GM19193 (cell line): Measurements from ENCODE around the gene PILRA.
A peak's percentile ranks its signal among the peaks of the same experiment; 100 is the strongest.

Experiments used
- POLR2A ChIP-seq: IDR thresholded peaks from 4 replicates; pipeline ENCODE4 v1.6.1; 2011; ENCODE audit not compliant: insufficient read depth, insufficient read length; ENCODE audit errors: extremely low read depth

PILRA gene

DNA sequence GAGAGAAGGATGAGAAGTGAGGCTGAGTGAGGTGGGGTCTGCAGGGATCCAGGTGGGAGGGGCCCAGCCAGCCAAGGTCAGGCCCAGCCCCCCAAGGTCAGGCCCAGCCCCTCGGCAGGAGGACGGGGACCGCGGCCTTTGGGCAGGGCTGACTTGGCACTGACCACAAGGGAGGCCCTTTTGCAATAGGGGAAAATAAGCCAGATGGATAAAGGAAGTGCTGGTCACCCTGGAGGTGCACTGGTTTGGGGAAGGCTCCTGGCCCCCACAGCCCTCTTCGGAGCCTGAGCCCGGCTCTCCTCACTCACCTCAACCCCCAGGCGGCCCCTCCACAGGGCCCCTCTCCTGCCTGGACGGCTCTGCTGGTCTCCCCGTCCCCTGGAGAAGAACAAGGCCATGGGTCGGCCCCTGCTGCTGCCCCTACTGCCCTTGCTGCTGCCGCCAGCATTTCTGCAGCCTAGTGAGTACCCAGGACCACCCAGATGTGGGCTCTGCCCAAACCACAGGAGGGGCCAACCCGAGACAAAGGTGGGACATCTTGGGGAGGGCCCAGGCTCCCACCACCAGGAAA lies at the start of gene PILRA:
Gene PILRA (plus strand): TSS at position 227 of the 571 bp plus-strand sequence. CDS start 170 bp downstream, at position 397.
- no peak for TF ChIP-seq POLR2A

DNA sequence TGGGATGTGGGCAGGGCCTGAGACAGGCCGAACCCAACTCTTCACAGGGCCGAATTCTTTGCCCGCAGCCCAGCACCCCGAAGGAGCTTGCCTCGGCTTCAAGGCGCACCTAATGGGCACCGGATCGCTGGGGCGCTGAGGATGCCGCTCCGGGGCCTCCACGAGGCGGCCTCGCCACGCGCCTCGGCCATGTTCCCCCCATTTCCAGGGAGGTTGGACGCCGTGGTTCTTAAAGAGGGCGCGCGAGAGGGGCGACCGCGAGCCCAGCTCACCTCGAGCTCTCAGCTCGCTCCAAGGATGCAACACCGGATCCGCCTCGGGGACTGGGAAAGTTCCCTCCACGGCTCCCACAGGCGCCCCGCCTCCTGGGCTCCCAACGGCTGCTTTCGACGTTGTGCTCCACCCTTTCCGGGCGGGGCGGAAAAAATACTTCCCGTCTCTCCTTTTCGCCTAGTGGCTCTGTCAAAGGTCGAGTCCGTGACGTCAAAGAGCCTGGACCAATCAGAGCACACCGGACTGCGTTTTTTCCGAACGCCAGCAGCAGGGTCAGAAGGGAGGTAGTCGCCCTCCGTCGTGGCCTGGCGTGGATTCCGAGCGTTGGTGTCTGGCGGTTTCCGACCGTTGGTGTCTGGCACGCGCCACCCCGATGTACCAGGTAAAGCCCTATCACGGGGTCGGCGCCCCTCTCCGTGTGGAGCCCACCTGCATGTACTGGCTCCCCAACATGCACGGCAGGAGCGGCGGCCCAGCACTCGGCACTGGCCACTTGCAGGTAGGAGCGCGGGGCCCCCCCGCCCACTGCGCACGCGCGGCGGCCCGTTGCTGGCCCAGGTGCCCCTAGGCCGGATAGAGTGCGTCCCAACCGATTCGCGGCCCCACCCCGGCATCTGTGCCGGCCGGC lies 37.5 kb upstream of the PILRA start:
- peak; percentile 91 for TF ChIP-seq POLR2A

DNA sequence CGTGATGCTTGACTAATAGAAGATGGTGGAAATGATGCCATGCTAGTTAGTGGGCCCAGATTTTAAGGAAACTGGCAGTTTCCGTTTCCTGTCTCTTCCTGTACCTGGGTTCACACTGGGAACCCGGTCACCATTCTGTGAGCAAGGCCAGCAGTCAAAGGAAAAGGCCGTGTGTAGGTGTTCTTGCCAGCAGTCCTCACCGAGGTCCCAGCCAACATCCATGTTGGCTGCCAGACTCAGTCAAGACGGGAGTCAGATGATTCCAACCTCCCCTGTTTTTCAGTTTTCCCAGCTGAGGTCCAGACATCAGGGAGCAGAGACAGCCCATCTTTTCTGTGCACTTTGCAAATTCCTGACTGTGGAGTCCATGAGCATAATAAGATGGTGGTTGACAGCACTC lies 30.5 kb upstream of the PILRA start:
- no peak for TF ChIP-seq POLR2A

DNA sequence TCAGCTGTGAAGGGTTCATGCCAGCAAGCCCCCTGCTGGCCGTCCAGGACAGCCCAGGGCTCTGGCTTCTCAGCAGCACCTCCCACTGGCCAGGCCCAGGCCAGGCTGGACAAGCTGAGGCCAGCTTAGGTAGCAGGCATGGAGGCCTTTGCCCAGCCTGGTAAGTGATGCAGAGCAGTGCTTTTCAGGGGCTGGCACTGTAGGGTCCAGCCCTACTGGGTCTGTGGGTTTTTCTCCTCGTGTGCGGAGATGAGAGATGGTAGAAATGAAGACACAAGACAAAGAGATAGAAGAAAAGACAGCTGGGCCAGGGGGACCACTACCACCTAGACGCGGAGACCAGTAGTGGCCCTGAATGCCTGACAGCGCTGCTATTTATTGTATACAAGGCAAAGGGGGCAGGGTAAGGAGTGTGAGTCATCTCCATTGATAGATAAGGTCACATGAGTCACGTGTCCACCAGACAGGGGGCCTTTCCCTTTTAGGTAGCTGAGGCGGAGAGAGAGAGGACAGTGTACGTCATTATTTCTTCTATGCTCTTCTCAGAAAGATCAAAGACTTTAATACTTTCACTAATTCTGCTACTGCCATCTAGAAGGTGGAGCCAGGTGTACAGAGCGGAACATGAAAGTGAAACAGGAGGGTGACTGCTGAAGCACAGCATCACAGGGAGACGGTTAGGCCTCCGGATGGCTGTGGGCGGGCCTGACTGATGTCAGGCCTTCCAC lies 28.6 kb upstream of the PILRA start:
- peak; percentile 29 for TF ChIP-seq POLR2A

- TF ChIP-seq POLR2A, result no peak
Observed at GRCh38 chr7:100346921-100347320, 26.4 kb upstream of the PILRA start.

GRCh38 chr7:100348805-100349204 lies 24.5 kb upstream of the PILRA start:
- TF ChIP-seq POLR2A, result no peak

DNA sequence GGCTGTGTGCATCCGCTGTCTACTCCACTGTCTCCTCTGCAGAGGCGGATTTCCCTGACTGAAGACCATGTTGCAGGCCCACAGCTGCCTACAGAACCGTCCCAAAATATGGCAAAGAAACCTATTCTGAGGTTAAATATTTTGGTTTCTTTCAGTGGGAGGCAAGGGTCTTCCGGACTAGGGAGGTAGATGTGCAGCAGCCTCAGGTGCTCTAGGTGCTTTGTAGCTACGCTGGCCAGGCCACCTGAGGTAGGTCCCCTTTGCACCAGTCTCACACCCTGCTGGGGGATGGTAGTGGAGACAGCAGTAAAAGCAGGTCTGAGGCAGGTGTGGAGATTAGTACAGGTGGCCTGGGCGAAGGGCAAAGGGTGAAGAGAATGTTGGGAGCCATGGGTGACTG lies 23.5 kb upstream of the PILRA start:
- no peak for TF ChIP-seq POLR2A

DNA sequence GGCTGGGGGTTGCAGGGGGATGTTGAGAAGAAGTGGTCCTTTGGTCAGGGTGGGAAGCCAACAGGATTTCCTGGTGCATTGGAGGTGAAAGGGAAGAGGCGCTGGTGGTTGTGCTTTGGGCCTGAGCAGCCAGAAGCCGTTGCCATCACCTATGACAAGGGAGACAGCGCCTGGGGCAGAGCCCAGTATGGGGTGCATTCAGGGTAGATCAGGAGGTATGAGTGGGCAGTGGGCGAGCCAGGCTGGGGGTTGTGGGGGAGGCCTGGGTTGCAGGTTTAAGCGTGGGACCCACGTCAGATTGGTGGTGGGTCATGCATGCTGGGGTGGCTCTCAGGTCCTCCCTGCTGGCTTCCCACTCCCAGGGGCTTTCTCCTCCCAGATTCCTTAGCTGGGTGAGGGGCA lies 21.6 kb upstream of the PILRA start:
- TF ChIP-seq POLR2A, result no peak

- TF ChIP-seq POLR2A, result no peak
Observed at GRCh38 chr7:100352984-100353684, 20.2 kb upstream of the PILRA start.

DNA sequence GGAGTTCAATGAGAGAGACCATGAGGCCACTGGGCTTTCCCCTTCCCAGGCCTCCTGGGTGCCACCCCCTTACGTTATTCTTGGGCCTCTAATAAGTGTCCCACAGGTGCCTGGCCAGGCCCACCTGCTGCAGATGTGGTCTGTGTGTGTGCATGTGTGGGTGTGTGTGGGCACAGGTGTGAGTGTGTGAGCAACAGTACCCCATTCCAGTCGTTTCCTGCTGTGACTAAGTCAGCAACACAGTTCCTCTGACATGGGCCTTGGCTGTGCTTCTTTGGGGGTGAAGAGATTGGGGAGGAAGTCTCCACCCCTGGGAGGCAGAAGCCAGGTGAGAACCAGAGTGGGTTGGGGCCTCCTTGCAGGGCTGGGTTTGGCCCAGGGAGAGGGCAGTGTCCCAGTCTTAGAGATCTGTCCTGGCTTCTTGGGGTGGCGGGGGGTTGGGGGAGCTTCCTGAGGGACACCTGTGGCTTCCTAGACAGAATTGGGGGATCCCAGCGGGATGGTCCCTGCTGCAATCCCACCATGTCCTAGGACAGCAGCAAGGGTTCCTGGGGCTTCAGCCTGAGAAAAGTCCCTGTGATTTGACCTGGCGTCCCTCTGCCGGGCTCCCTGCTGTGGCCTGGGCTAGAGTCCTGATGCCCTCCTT lies 19.5 kb upstream of the PILRA start:
- no peak for TF ChIP-seq POLR2A

- TF ChIP-seq POLR2A, result no peak
Observed at GRCh38 chr7:100356416-100357068, 16.7 kb upstream of the PILRA start.

GRCh38 chr7:100357131-100357561 lies 16.1 kb upstream of the PILRA start:
- no peak for TF ChIP-seq POLR2A

GRCh38 chr7:100358027-100358856 lies 15.0 kb upstream of the PILRA start, which contains the start of gene PILRB:
PILRB (plus strand) TSS chr7:100358117; CDS start chr7:100358303, 186 bp downstream.
- TF ChIP-seq POLR2A, result no peak
